HG03460 (cell line): Measurements from ENCODE around the gene SLC47A1.
"Not testable (repeated sequence)": the region's sequence is repeated elsewhere in the genome, so short reads cannot be mapped to it uniquely, and the experiment has no call there.

Experiments
- ATAC-seq: cut with Tn5 transposase; IDR thresholded peaks from one replicate; pipeline ENCODE4 v1.9.1; 2021; ENCODE audit not compliant: unreplicated experiment

Gene SLC47A1

GRCh38 chr17:19551591-19552148 lies 18.0 kb downstream of the SLC47A1 start:
- no peak for ATAC-seq

GRCh38 chr17:19553036-19553435 lies 19.4 kb downstream of the SLC47A1 start:
- ATAC-seq = no peak

GRCh38 chr17:19554393-19554792 lies 20.7 kb downstream of the SLC47A1 start:
- ATAC-seq = no peak

GRCh38 chr17:19555746-19556145 lies 22.1 kb downstream of the SLC47A1 start:
- no peak for ATAC-seq

GRCh38 chr17:19558946-19559345 lies 25.3 kb downstream of the SLC47A1 start:
- no peak for ATAC-seq

GRCh38 chr17:19561697-19562318 lies 28.2 kb downstream of the SLC47A1 start:
- ATAC-seq = no peak

- ATAC-seq = no peak
Observed at GRCh38 chr17:19565817-19566575, 32.3 kb downstream of the SLC47A1 start.

GRCh38 chr17:19567216-19568015 lies 33.8 kb downstream of the SLC47A1 start:
- no peak for ATAC-seq

GRCh38 chr17:19568016-19568350 lies 34.3 kb downstream of the SLC47A1 start:
- no peak for ATAC-seq

GRCh38 chr17:19569785-19570543 lies 36.3 kb downstream of the SLC47A1 start:
- ATAC-seq = no peak

GRCh38 chr17:19570544-19571062 lies 36.9 kb downstream of the SLC47A1 start:
- no peak for ATAC-seq

- no peak for ATAC-seq
Observed at GRCh38 chr17:19573075-19573474, 39.4 kb downstream of the SLC47A1 start.

- no peak for ATAC-seq
Observed at GRCh38 chr17:19574956-19575355, 41.3 kb downstream of the SLC47A1 start.

- ATAC-seq = no peak
Observed at GRCh38 chr17:19578545-19578944, 44.9 kb downstream of the SLC47A1 start.

- ATAC-seq = no peak
Observed at GRCh38 chr17:19579192-19579761, 45.6 kb downstream of the SLC47A1 start.

GRCh38 chr17:19579867-19580565 lies 46.4 kb downstream of the SLC47A1 start:
- no peak for ATAC-seq

GRCh38 chr17:19580566-19580920 lies 46.9 kb downstream of the SLC47A1 start:
- not testable (repeated sequence) for ATAC-seq

- not testable (repeated sequence) for ATAC-seq
Observed at GRCh38 chr17:19582152-19582551, 48.5 kb downstream of the SLC47A1 start.

GRCh38 chr17:19583871-19584270 lies 50.2 kb downstream of the SLC47A1 start:
- no peak for ATAC-seq

GRCh38 chr17:19590451-19590850 lies 56.8 kb downstream of the SLC47A1 start:
- no peak for ATAC-seq
